GM12878 (cell line): Measurements from ENCODE around the gene EYS. TPM values are rescaled to one million over a fixed set of nuclear protein-coding genes. Genes with fewer than 3 reads are reported as not detected.

Experiments
- ATAC-seq: fragments of 200-7000 bp; cut with Tn5 transposase; 3 replicates; pipeline ENCODE4 v1.9.1; 2020; ENCODE audit warnings: mild to moderate bottlenecking, moderate library complexity
- BruUV-seq: library from RNA; stranded (reverse); fragments of 400-500 nt; replicated peaks from 2 replicates; lab custom pipeline; 2021; lab: Mats Ljungman, UMichigan
- CTCF ChIA-PET: fragments of 300-600 bp; sonication (Branson Sonifier 250); formaldehyde crosslinking; extraction: SDS; loops from one replicate; lab custom pipeline; 2021; ENCODE audit warnings: inconsistent platforms; lab: Yijun Ruan, JAX
- POLR2A ChIA-PET: fragments of 350-600 bp; formaldehyde crosslinking; extraction: SDS; loops from one replicate; lab custom pipeline; 2021; ENCODE audit warnings: inconsistent platforms; lab: Charles Lee
- RAD21 ChIA-PET: fragments of 300-600 bp; sonication (Branson Sonifier 250); formaldehyde crosslinking; loops from one replicate; lab custom pipeline; 2023; ENCODE audit warnings: antibody characterized with exemption; ENCODE audit not compliant: unreplicated experiment; lab: Charles Lee
- SMC1A ChIA-PET: fragments of 300-600 bp; sonication (Branson Sonifier 250); formaldehyde crosslinking; loops from one replicate; lab custom pipeline; 2023; ENCODE audit not compliant: unreplicated experiment, uncharacterized antibody; lab: Charles Lee
- DNase-seq: peaks from one replicate; pipeline ENCODE4 v3.0.0-alpha.2; 2011; ENCODE audit warnings: low read depth, low spot score
- FAIRE-seq: peaks from 3 replicates; lab custom pipeline; 2011; peaks lifted over from hg19 to GRCh38; lab: Jason Lieb, UNC
- H2AFZ ChIP-seq: 2 replicates; pipeline ENCODE4 v1.6.0; 2011; ENCODE audit warnings: low read depth, low read length, control low read depth; ENCODE audit not compliant: control insufficient read depth
- H3K27ac ChIP-seq: 2 replicates; pipeline ENCODE4 v1.5.1; 2011; ENCODE audit warnings: control low read depth; ENCODE audit not compliant: control insufficient read depth, insufficient read depth
- H3K27me3 ChIP-seq, 2 experiments: replicated peaks in 1 of 2; 2 replicates each; pipeline versions ENCODE4 v1.6.0 to v1.6.1; 2011; ENCODE audit warnings: low read length in 1 of 2; ENCODE audit not compliant: control insufficient read depth in 2 of 2, insufficient read depth in 2 of 2
- H3K36me3 ChIP-seq, 2 experiments: 2 replicates each; pipeline ENCODE4 v1.5.1; 2011; ENCODE audit warnings: low read length in 1 of 2; ENCODE audit not compliant: control insufficient read depth in 2 of 2, insufficient read depth in 2 of 2
- H3K4me1 ChIP-seq: 2 replicates; pipeline ENCODE4 v1.6.1; 2011; ENCODE audit warnings: mild to moderate bottlenecking, low read length, moderate library complexity, mixed read lengths; ENCODE audit not compliant: control insufficient read depth, insufficient read depth
- H3K4me2 ChIP-seq: 2 replicates; pipeline ENCODE4 v1.6.0; 2011; ENCODE audit warnings: control low read depth; ENCODE audit not compliant: control insufficient read depth, insufficient read depth
- H3K4me3 ChIP-seq: fragments of 200-600 bp; sonication (generic); 2 replicates; pipeline ENCODE4 v1.5.1; 2016
- H3K79me2 ChIP-seq: 2 replicates; pipeline ENCODE4 v1.6.0; 2011; ENCODE audit warnings: low read length; ENCODE audit not compliant: control insufficient read depth, insufficient read depth
- H3K9ac ChIP-seq: 2 replicates; pipeline ENCODE4 v1.8.0; 2011; ENCODE audit warnings: low read length, control low read depth, mixed read lengths; ENCODE audit not compliant: control insufficient read depth, insufficient read depth
- H3K9me3 ChIP-seq: replicated peaks from 3 replicates; pipeline ENCODE4 v1.5.1; 2011; ENCODE audit warnings: mild to moderate bottlenecking, low read length; ENCODE audit not compliant: control insufficient read depth, insufficient read depth
- H4K20me1 ChIP-seq: 2 replicates; pipeline ENCODE4 v1.6.0; 2011; ENCODE audit not compliant: control insufficient read depth, insufficient read depth
- ESRRA ChIP-seq: IDR thresholded peaks from 2 replicates; pipeline ENCODE4 v1.6.1; 2012; ENCODE audit warnings: mild to moderate bottlenecking, low read length, improper control_type of control experiment
- FOXM1 ChIP-seq: IDR thresholded peaks from 2 replicates; pipeline ENCODE4 v1.6.1; 2012; ENCODE audit warnings: low read depth, mild to moderate bottlenecking, inconsistent platforms, low read length, moderate library complexity
- JUND ChIP-seq: IDR thresholded peaks from 2 replicates; pipeline ENCODE4 v1.6.1; 2012; ENCODE audit warnings: low read depth, mild to moderate bottlenecking, low read length, improper control_type of control experiment, moderate library complexity
- MEF2A ChIP-seq: IDR thresholded peaks from 2 replicates; pipeline ENCODE4 v1.6.1; 2011; ENCODE audit warnings: low read depth, mild to moderate bottlenecking, low read length, moderate library complexity; ENCODE audit not compliant: insufficient read depth
- NFYA ChIP-seq: IDR thresholded peaks from 2 replicates; pipeline ENCODE4 v1.6.1; 2011; ENCODE audit warnings: low read depth, mild to moderate bottlenecking, low read length, improper control_type of control experiment, borderline replicate concordance
- RAD21 ChIP-seq: IDR thresholded peaks from 2 replicates; pipeline ENCODE4 v1.6.1; 2011; ENCODE audit warnings: mild to moderate bottlenecking, low read depth, low read length, moderate library complexity; ENCODE audit not compliant: insufficient read depth
- RAD51 ChIP-seq: fragments of 450-650 bp; IDR thresholded peaks from 2 replicates; pipeline ENCODE4 v1.6.1; 2016; ENCODE audit warnings: moderate library complexity, mild to moderate bottlenecking, inconsistent platforms
- SP1 ChIP-seq: IDR thresholded peaks from one replicate; pipeline ENCODE4 v1.6.1; 2011; ENCODE audit warnings: low read depth, low read length
- TARDBP ChIP-seq: IDR thresholded peaks from 2 replicates; pipeline ENCODE4 v1.6.1; 2016; ENCODE audit warnings: borderline replicate concordance
- YBX1 ChIP-seq: fragments of 450-650 bp; IDR thresholded peaks from 2 replicates; pipeline ENCODE4 v1.6.1; 2016; ENCODE audit warnings: antibody characterized with exemption
- whole genome bisulfite sequencing: methylation state at CpG from one replicate; pipeline ENCODE4 v1.1.6; 2016; ENCODE audit warnings: low lambda C conversion rate; ENCODE audit not compliant: insufficient replicate concordance, insufficient coverage; ENCODE audit errors: missing lambda C conversion rate; 5-methylcytosine and 5-hydroxymethylcytosine counted together
- in situ Hi-C: fragments of 300-500 bp; cut with MboI; formaldehyde crosslinking; loops from 9 replicates; pipeline ENCODE4 v1.14.3; 2018; ENCODE audit warnings: mixed read lengths
- intact Hi-C: fragments of 100-400 bp; cut with micrococcal nuclease; formaldehyde crosslinking; loops from one replicate; pipeline ENCODE4 v1.14.2; 2022; ENCODE audit not compliant: unreplicated experiment
- polyA plus RNA-seq, 11 experiments: library from polyadenylated mRNA; depleted of rRNA in 4 of 11; unstranded in 6 of 11; stranded (reverse) in 5 of 11; fragments of >200 nt; fragmentation: Nextera tagmentation in 4 of 11; fragmentation: Illumina TruSeq in 1 of 11; extraction: Ambion mirVana in 4 of 11; extraction: Trizol in 1 of 11; gene quantifications; 1 replicate in 1 of 11; 2 replicates in 10 of 11; pipeline versions ENCODE4 v1.2.1 to v1.2.3, GENCODE V29; 2011 to 2016; ENCODE audit warnings: inconsistent platforms in 2 of 11, missing spikeins in 2 of 11, low read depth in 1 of 11
- total RNA-seq, 4 experiments: library from RNA; depleted of rRNA in 3 of 4; stranded (reverse); fragments of >200 nt in 3 of 4; fragmentation: Illumina TruSeq in 1 of 4; extraction: Trizol in 1 of 4; gene quantifications; 2 replicates each; pipeline versions ENCODE4 v1.2.1 to v1.2.3, GENCODE V29; 2013 to 2021
- TF ChIP-seq, protein P1 (sequence below): IDR thresholded peaks from 2 replicates; pipeline ENCODE4 v1.6.1; 2012; ENCODE audit warnings: improper control_type of control experiment, low read depth, low read length; ENCODE audit not compliant: insufficient replicate concordance
- TF ChIP-seq, protein P2 (sequence below): IDR thresholded peaks from 2 replicates; pipeline ENCODE4 v1.6.1; 2012; ENCODE audit warnings: low read length, inconsistent platforms
- TF ChIP-seq, protein P3 (sequence below): IDR thresholded peaks from 2 replicates; pipeline ENCODE4 v1.6.1; 2012; ENCODE audit warnings: low read depth, low read length, improper control_type of control experiment
- TF ChIP-seq, protein P4 (sequence below): fragments of 150-350 bp; IDR thresholded peaks from 2 replicates; pipeline ENCODE4 v1.6.1; 2014; ENCODE audit warnings: mild to moderate bottlenecking, low read depth, low read length

The EYS gene
- total and polyA plus RNA-seq, 10 of the 15 experiments (the other 5 are each of a cell fraction or from before 2014, with no cell fraction given): under 0.01 to 0.14 (median 0.02) TPM; not detected in 1

DNA sequence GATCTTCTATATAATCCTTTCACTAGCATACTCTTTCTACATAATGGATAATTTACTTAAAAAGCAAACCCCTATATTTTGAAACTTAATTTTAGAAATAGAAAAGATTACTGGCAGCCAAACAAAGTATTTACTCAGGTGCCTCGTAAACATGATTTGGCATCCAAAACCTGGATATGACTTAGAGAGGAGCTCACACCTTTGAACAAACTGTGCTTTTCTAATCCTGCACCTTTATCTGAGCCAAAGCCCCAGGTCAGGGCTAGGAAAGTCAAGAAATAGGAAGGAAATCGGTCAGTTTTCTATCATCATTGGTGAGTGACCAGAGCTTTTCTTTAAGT is 1900.5 kb downstream of the EYS start:
- ChIA-PET SMC1A (interaction anchor here (0.9 to 1.9 kb wide), 4 partner anchors 11 to 454 kb away, joined by 3 to 9 read pairs (median 4); no protein-coding TSS in a partner anchor), POLR2A (interaction anchor here (0.5 kb wide), 1 partner anchor 1209 kb away, joined by 3 read pairs; no protein-coding TSS in a partner anchor), CTCF (interaction anchor here (0.7 to 2.2 kb wide), 7 partner anchors 9 to 457 kb away, joined by 3 to 10 read pairs (median 4); no protein-coding TSS in a partner anchor), RAD21 (interaction anchor here (0.8 to 2.4 kb wide), 3 partner anchors 42 to 459 kb away, joined by 3 to 11 read pairs (median 6); no protein-coding TSS in a partner anchor)
- in situ Hi-C loops: loop anchor here (10.0 kb wide), 1 partner anchor 742 kb away; no protein-coding TSS in a partner anchor
- Histone ChIP-seq H3K27me3 (no peaks in the 10 kb centered on the region), H4K20me1 (no peaks in the 10 kb centered on the region), H3K4me2 (no peak overlapping the region), H2AFZ (no peak overlapping the region), H3K79me2 (no peaks in the 10 kb centered on the region), H3K4me1 (no peaks in the 10 kb centered on the region), H3K9ac (no peak overlapping the region), H3K36me3 (no peaks in the 10 kb centered on the region), H3K9me3 (no peaks in the 10 kb centered on the region), H3K4me3 (no peak overlapping the region), H3K27ac (no peak overlapping the region)
- TF ChIP-seq RAD51 (no peak), RAD21 (no peak), SP1 (no peak), NFYA (no peak), ESRRA (no peak), JUND (no peak), FOXM1 (no peak), MEF2A (no peak), YBX1 (no peak), TARDBP (no peak)
- TF ChIP-seq, protein P1, sequence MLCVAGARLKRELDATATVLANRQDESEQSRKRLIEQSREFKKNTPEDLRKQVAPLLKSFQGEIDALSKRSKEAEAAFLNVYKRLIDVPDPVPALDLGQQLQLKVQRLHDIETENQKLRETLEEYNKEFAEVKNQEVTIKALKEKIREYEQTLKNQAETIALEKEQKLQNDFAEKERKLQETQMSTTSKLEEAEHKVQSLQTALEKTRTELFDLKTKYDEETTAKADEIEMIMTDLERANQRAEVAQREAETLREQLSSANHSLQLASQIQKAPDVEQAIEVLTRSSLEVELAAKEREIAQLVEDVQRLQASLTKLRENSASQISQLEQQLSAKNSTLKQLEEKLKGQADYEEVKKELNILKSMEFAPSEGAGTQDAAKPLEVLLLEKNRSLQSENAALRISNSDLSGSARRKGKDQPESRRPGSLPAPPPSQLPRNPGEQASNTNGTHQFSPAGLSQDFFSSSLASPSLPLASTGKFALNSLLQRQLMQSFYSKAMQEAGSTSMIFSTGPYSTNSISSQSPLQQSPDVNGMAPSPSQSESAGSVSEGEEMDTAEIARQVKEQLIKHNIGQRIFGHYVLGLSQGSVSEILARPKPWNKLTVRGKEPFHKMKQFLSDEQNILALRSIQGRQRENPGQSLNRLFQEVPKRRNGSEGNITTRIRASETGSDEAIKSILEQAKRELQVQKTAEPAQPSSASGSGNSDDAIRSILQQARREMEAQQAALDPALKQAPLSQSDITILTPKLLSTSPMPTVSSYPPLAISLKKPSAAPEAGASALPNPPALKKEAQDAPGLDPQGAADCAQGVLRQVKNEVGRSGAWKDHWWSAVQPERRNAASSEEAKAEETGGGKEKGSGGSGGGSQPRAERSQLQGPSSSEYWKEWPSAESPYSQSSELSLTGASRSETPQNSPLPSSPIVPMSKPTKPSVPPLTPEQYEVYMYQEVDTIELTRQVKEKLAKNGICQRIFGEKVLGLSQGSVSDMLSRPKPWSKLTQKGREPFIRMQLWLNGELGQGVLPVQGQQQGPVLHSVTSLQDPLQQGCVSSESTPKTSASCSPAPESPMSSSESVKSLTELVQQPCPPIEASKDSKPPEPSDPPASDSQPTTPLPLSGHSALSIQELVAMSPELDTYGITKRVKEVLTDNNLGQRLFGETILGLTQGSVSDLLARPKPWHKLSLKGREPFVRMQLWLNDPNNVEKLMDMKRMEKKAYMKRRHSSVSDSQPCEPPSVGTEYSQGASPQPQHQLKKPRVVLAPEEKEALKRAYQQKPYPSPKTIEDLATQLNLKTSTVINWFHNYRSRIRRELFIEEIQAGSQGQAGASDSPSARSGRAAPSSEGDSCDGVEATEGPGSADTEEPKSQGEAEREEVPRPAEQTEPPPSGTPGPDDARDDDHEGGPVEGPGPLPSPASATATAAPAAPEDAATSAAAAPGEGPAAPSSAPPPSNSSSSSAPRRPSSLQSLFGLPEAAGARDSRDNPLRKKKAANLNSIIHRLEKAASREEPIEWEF: no peak
- TF ChIP-seq, protein P2, sequence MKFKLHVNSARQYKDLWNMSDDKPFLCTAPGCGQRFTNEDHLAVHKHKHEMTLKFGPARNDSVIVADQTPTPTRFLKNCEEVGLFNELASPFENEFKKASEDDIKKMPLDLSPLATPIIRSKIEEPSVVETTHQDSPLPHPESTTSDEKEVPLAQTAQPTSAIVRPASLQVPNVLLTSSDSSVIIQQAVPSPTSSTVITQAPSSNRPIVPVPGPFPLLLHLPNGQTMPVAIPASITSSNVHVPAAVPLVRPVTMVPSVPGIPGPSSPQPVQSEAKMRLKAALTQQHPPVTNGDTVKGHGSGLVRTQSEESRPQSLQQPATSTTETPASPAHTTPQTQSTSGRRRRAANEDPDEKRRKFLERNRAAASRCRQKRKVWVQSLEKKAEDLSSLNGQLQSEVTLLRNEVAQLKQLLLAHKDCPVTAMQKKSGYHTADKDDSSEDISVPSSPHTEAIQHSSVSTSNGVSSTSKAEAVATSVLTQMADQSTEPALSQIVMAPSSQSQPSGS: no peak
- TF ChIP-seq, protein P3, sequence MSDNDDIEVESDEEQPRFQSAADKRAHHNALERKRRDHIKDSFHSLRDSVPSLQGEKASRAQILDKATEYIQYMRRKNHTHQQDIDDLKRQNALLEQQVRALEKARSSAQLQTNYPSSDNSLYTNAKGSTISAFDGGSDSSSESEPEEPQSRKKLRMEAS: no peak
- TF ChIP-seq, protein P4, sequence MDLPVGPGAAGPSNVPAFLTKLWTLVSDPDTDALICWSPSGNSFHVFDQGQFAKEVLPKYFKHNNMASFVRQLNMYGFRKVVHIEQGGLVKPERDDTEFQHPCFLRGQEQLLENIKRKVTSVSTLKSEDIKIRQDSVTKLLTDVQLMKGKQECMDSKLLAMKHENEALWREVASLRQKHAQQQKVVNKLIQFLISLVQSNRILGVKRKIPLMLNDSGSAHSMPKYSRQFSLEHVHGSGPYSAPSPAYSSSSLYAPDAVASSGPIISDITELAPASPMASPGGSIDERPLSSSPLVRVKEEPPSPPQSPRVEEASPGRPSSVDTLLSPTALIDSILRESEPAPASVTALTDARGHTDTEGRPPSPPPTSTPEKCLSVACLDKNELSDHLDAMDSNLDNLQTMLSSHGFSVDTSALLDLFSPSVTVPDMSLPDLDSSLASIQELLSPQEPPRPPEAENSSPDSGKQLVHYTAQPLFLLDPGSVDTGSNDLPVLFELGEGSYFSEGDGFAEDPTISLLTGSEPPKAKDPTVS: no peak
- WGBS: 40% methylated on average over 2 of the region's 2 CpGs
- no peak for DNase-seq
- ATAC-seq: no peak
- FAIRE-seq: no peak
- intact Hi-C loops: no loop called here
- no TSS peak for BruUV-seq
